Small intestine (tissue), 7 donors: ENCODE measurements around the gene MFSD6. TPM values are rescaled to one million over a fixed set of nuclear protein-coding genes. Genes with fewer than 3 reads are reported as not detected.
A peak's percentile ranks its signal among the peaks of the same experiment; 100 is the strongest.

Source experiments
- DNase-seq, 2 donors: peaks; one replicate each; pipeline versions ENCODE4 v3.0.0 to v3.0.0-alpha.2; 2013
- FAIRE-seq: peaks from 2 replicates; lab custom pipeline; 2012; peaks lifted over from hg19 to GRCh38; lab: Jason Lieb, UNC
- H3K27ac ChIP-seq, 3 donors: one replicate each; pipeline ENCODE4 v1.5.1; 2013; ENCODE audit warnings: low read length in 2 of 3, mild to moderate bottlenecking in 2 of 3, control low read depth in 1 of 3, inconsistent platforms in 1 of 3, low read depth in 1 of 3, moderate library complexity in 1 of 3
- H3K27me3 ChIP-seq, 3 donors: one replicate each; pipeline ENCODE4 v1.6.1; 2013; ENCODE audit warnings: low read length in 3 of 3, inconsistent platforms in 1 of 3; ENCODE audit not compliant: control insufficient read depth in 3 of 3, insufficient read depth in 3 of 3
- H3K36me3 ChIP-seq, 3 donors: one replicate each; pipeline ENCODE4 v1.6.1; 2013; ENCODE audit warnings: low read length in 3 of 3, inconsistent platforms in 1 of 3, low read depth in 1 of 3, mild to moderate bottlenecking in 1 of 3, moderate library complexity in 1 of 3; ENCODE audit not compliant: control insufficient read depth in 3 of 3, insufficient read depth in 2 of 3
- H3K4me1 ChIP-seq, 3 donors: one replicate each; pipeline ENCODE4 v1.6.1; 2013; ENCODE audit warnings: low read length in 2 of 3, inconsistent platforms in 1 of 3, low read depth in 1 of 3, mild to moderate bottlenecking in 1 of 3, moderate library complexity in 1 of 3; ENCODE audit not compliant: control insufficient read depth in 3 of 3, insufficient read depth in 2 of 3
- H3K4me3 ChIP-seq, 3 donors: one replicate each; pipeline ENCODE4 v1.5.1; 2013; ENCODE audit warnings: low read length in 3 of 3, control low read depth in 1 of 3, inconsistent platforms in 1 of 3, low read depth in 1 of 3, mild to moderate bottlenecking in 1 of 3, moderate library complexity in 1 of 3
- H3K9me3 ChIP-seq, 2 donors: one replicate each; pipeline ENCODE4 v1.6.1; 2013; ENCODE audit warnings: low read depth in 1 of 2, low read length in 1 of 2; ENCODE audit not compliant: control insufficient read depth in 2 of 2, insufficient read depth in 1 of 2
- WGBS, 3 donors: extraction: QIAGEN DNeasy Blood & Tissue Kit; methylation state at CpG; one replicate each; pipeline ENCODE4 v1.1.7; 2013; 5-methylcytosine and 5-hydroxymethylcytosine counted together
- polyA plus RNA-seq, 4 donors: library from polyadenylated mRNA; stranded (reverse) in 3 of 4; unstranded in 1 of 4; fragments of 200-250 nt in 3 of 4; fragments of 120-200 nt in 1 of 4; gene quantifications; one replicate each; pipeline versions ENCODE4 v1.2.1 to v1.2.3, GENCODE V29; 2013
- donor health status: healthy with polysubstance abuse.
- donor health status: control.
- donor health status: control.
- donor health status: Bipolar disorder and iron deficiency.
- donor health status: healthy.

MFSD6 gene
- polyA plus RNA-seq, 4 donors = 5.9 to 24.4 (median 15.1) TPM

- no peak for FAIRE-seq
- peak overlapping the region in 1 of 3 donors; percentile 82 for H3K27ac ChIP-seq
- peak; percentile 28 to 39 for DNase-seq
Observed at GRCh38 chr2:190432567-190433231, 24.5 kb downstream of the MFSD6 start.

GRCh38 chr2:190435031-190435670 lies 27.0 kb downstream of the MFSD6 start:
- H3K36me3 ChIP-seq = peaks cover 2 to 5% (median 2%) of the 10 kb centered on the region in 3 donors
- peaks cover 0 to 2% (median 2%) of the 10 kb centered on the region in 3 donors for H3K4me1 ChIP-seq
- DNase-seq = no peak
- H3K9me3 ChIP-seq = no peaks in the 10 kb centered on the region
- no peak overlapping the region for H3K27ac ChIP-seq
- no peak for FAIRE-seq
- no peaks in the 10 kb centered on the region for H3K27me3 ChIP-seq
- no peak overlapping the region for H3K4me3 ChIP-seq
- 80 to 93% (median 80%) methylated on average over 2 of the region's 2 CpGs for WGBS, 3 donors

More at GRCh38 chr2:190432567-190433231, 24.5 kb downstream of the MFSD6 start:
- no peak overlapping the region for H3K4me3 ChIP-seq
- peaks cover 0 to 2% (median 2%) of the 10 kb centered on the region in 3 donors for H3K4me1 ChIP-seq
- 23 to 46% (median 33%) methylated on average over 5 of the region's 5 CpGs for WGBS, 3 donors
- H3K36me3 ChIP-seq = peaks cover 2 to 5% (median 2%) of the 10 kb centered on the region in 3 donors
- no peaks in the 10 kb centered on the region for H3K27me3 ChIP-seq
- no peaks in the 10 kb centered on the region for H3K9me3 ChIP-seq

- peaks cover 0 to 6% (median 2%) of the 10 kb centered on the region in 3 donors for H3K4me1 ChIP-seq
- H3K4me3 ChIP-seq = no peak overlapping the region
- H3K27me3 ChIP-seq = no peaks in the 10 kb centered on the region
- no peak overlapping the region for H3K27ac ChIP-seq
- 84 to 90% (median 85%) methylated on average over 5 of the region's 5 CpGs for WGBS, 3 donors
- FAIRE-seq = no peak
- peaks cover 2 to 5% (median 2%) of the 10 kb centered on the region in 3 donors for H3K36me3 ChIP-seq
- peak in 1 of 2 donors; percentile 24 for DNase-seq
- H3K9me3 ChIP-seq = no peaks in the 10 kb centered on the region
Observed at GRCh38 chr2:190436557-190436956, 28.4 kb downstream of the MFSD6 start.

GRCh38 chr2:190440113-190440512 lies 32.0 kb downstream of the MFSD6 start:
- H3K4me3 ChIP-seq = no peak overlapping the region
- no peaks in the 10 kb centered on the region for H3K9me3 ChIP-seq
- DNase-seq (no peak), FAIRE-seq (no peak)
- H3K27me3 ChIP-seq = no peaks in the 10 kb centered on the region
- peaks cover 2 to 5% (median 4%) of the 10 kb centered on the region in 3 donors for H3K36me3 ChIP-seq
- H3K4me1 ChIP-seq = peaks cover 0 to 6% (median 2%) of the 10 kb centered on the region in 3 donors
- no peak overlapping the region for H3K27ac ChIP-seq

GRCh38 chr2:190441564-190441963 lies 33.4 kb downstream of the MFSD6 start:
- WGBS, 3 donors = 68 to 80% (median 75%) methylated on average over 4 of the region's 4 CpGs
- no peak for DNase-seq
- H3K27ac ChIP-seq = no peak overlapping the region
- H3K9me3 ChIP-seq = no peaks in the 10 kb centered on the region
- H3K27me3 ChIP-seq = no peaks in the 10 kb centered on the region
- peaks cover 0 to 5% (median 2%) of the 10 kb centered on the region in 3 donors for H3K36me3 ChIP-seq
- no peak for FAIRE-seq
- peaks cover 0 to 6% (median 2%) of the 10 kb centered on the region in 3 donors for H3K4me1 ChIP-seq
- no peak overlapping the region for H3K4me3 ChIP-seq

- H3K9me3 ChIP-seq = no peaks in the 10 kb centered on the region
- no peak overlapping the region for H3K4me3 ChIP-seq
- H3K4me1 ChIP-seq = peaks cover 0 to 6% (median 2%) of the 10 kb centered on the region in 3 donors
- no peaks in the 10 kb centered on the region for H3K27me3 ChIP-seq
- WGBS, 3 donors = 88 to 93% (median 90%) methylated on average over 2 of the region's 2 CpGs
- DNase-seq (no peak), FAIRE-seq (no peak)
- H3K36me3 ChIP-seq = peaks cover 0 to 2% (median 0%) of the 10 kb centered on the region in 3 donors
- H3K27ac ChIP-seq = no peak overlapping the region
Observed at GRCh38 chr2:190443055-190443454, 34.9 kb downstream of the MFSD6 start.

- 75 to 85% (median 82%) methylated on average over 3 of the region's 3 CpGs for WGBS, 3 donors
- peaks cover 0 to 2% (median 0%) of the 10 kb centered on the region in 3 donors for H3K36me3 ChIP-seq
- FAIRE-seq = no peak
- H3K9me3 ChIP-seq = no peaks in the 10 kb centered on the region
- H3K27ac ChIP-seq = no peak overlapping the region
- no peak for DNase-seq
- H3K4me1 ChIP-seq = peaks cover 0 to 6% (median 2%) of the 10 kb centered on the region in 3 donors
- H3K27me3 ChIP-seq = no peaks in the 10 kb centered on the region
- H3K4me3 ChIP-seq = no peak overlapping the region
Observed at GRCh38 chr2:190443778-190444481, 35.8 kb downstream of the MFSD6 start.

- no peak overlapping the region for H3K4me3 ChIP-seq
- WGBS, 3 donors = 92 to 97% (median 92%) methylated on average over 1 of the region's 1 CpG
- no peak for FAIRE-seq
- no peaks in the 10 kb centered on the region for H3K9me3 ChIP-seq
- H3K27me3 ChIP-seq = no peaks in the 10 kb centered on the region
- peaks cover 0 to 6% (median 2%) of the 10 kb centered on the region in 3 donors for H3K4me1 ChIP-seq
- H3K36me3 ChIP-seq = peaks cover 0 to 2% (median 0%) of the 10 kb centered on the region in 3 donors
- no peak for DNase-seq
- no peak overlapping the region for H3K27ac ChIP-seq
Observed at GRCh38 chr2:190444976-190445375, 36.8 kb downstream of the MFSD6 start.
